Dendritic cell treated with granulocyte-macrophage colony-stimulating factor and Interleukin-4, amounts not matched to agents 40 ng/mL and 50 ng/mL, for 4 days (primary cell): ENCODE results near the gene TMEM47.
A peak's percentile ranks its signal among the peaks of the same experiment; 100 is the strongest.

Source experiments
- H3K27ac Mint-ChIP-seq: one replicate; pipeline ENCODE4 v1.8.0; 2022; ENCODE audit warnings: mild to moderate bottlenecking, mixed read lengths
- H3K27me3 Mint-ChIP-seq: one replicate; pipeline ENCODE4 v1.8.0; 2022; ENCODE audit warnings: mild to moderate bottlenecking, mixed read lengths
- H3K36me3 Mint-ChIP-seq: one replicate; pipeline ENCODE4 v1.8.0; 2022; ENCODE audit warnings: low read depth, mixed read lengths
- H3K4me1 Mint-ChIP-seq: one replicate; pipeline ENCODE4 v1.8.0; 2022; ENCODE audit warnings: low read depth, mixed read lengths
- H3K4me3 Mint-ChIP-seq: one replicate; pipeline ENCODE4 v1.8.0; 2022; ENCODE audit warnings: mild to moderate bottlenecking, moderate library complexity, mixed read lengths
- H3K9me3 Mint-ChIP-seq: one replicate; pipeline ENCODE4 v1.8.0; 2022; ENCODE audit warnings: mixed read lengths
- intact Hi-C: fragments of 100-400 bp; cut with micrococcal nuclease; formaldehyde crosslinking; loops from one replicate; pipeline ENCODE4 v1.15.0; 2022

Gene TMEM47

GRCh38 chrX:34656842-34657725 lies at the start of gene TMEM47:
TMEM47 (minus strand) TSS chrX:34657285; CDS start chrX:34657029, 256 bp downstream.
- intact Hi-C loops: no loop called here
- Mint-ChIP-seq H3K27ac (no peak within 1 kb of the TSS), H3K9me3 (no peaks in the 10 kb centered on the region), H3K4me1 (peaks cover 10% of the 10 kb centered on the region), H3K27me3 (peaks cover 37% of the 10 kb centered on the region), H3K36me3 (no peaks in the 10 kb centered on the region), H3K4me3 (peak within 1 kb of the TSS; percentile 46)

DNA sequence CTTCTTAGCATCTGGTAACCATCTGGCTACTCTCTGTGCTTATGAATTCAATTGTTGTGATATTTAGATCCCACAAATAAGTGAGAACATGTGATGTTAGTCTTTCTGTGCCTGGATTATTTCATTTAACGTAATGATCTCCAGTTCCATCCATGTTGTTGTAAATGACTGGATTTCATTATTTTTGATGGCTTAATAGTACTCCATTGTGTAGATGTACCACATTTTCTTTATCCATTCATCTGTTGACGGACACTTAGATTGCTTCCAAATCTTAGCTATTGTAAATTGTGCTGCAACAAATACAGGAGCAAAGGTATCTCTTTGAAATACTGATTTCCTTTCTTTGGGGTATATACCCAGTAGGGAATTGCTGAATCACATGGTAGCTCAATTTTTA lies 30.0 kb upstream of the TMEM47 start:
- no peak overlapping the region for H3K27ac Mint-ChIP-seq
- no peaks in the 10 kb centered on the region for H3K36me3 Mint-ChIP-seq
- intact Hi-C loops: no loop called here
- H3K4me1 Mint-ChIP-seq: no peaks in the 10 kb centered on the region
- no peaks in the 10 kb centered on the region for H3K27me3 Mint-ChIP-seq
- H3K4me3 Mint-ChIP-seq: no peak overlapping the region
- H3K9me3 Mint-ChIP-seq: no peaks in the 10 kb centered on the region

GRCh38 chrX:34659575-34659974 lies 2.5 kb upstream of the TMEM47 start:
- H3K27me3 Mint-ChIP-seq: peaks cover 32% of the 10 kb centered on the region
- H3K4me3 Mint-ChIP-seq: no peak overlapping the region
- no peak overlapping the region for H3K27ac Mint-ChIP-seq
- intact Hi-C loops: no loop called here
- peaks cover 10% of the 10 kb centered on the region for H3K4me1 Mint-ChIP-seq
- H3K36me3 Mint-ChIP-seq: no peaks in the 10 kb centered on the region
- H3K9me3 Mint-ChIP-seq: no peaks in the 10 kb centered on the region

DNA sequence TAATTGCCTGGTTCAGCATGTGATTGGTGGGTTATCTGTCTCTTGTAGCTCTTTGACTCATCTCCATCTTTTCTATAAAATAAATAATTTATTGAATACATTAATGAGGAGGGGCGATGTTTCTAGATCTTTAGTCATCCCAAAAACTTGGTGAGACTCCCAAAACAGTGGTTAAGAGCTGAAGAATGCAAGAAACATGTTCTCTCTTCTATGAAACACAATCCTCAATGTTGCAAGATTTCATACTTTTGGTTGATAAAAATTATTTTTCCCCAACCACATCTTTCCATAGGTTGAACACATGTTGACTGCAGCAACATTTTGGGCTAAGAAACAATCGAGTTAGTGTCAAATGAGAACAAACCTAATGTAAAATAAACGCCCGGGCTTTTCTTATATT lies 1.2 kb upstream of the TMEM47 start:
- Mint-ChIP-seq H3K36me3 (no peaks in the 10 kb centered on the region), H3K4me3 (no peak overlapping the region), H3K27ac (no peak overlapping the region), H3K4me1 (peaks cover 10% of the 10 kb centered on the region), H3K9me3 (no peaks in the 10 kb centered on the region), H3K27me3 (peaks cover 37% of the 10 kb centered on the region)
- intact Hi-C loops: no loop called here

DNA sequence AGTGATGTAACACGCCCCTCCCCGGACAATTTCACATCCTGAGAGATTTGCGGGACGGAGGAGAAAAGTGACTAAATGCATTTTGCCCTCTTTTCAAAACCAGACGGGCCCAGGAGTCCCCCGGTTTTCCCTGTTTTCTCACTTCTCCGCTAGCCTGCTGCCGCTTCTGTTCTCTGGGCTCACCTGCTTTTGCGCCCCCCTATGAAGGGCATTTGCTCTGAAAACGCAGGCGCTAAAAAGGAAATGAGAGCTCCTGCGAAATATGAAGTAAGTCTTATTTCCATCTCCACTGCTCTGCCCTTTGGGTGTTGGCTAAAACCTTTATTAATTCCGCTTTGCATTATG lies 613 bp upstream of the TMEM47 start:
- intact Hi-C loops: no loop called here
- Mint-ChIP-seq H3K9me3 (no peaks in the 10 kb centered on the region), H3K27me3 (peaks cover 37% of the 10 kb centered on the region), H3K4me3 (peak overlapping the region; percentile 26), H3K27ac (no peak overlapping the region), H3K36me3 (no peaks in the 10 kb centered on the region), H3K4me1 (peaks cover 10% of the 10 kb centered on the region)

DNA sequence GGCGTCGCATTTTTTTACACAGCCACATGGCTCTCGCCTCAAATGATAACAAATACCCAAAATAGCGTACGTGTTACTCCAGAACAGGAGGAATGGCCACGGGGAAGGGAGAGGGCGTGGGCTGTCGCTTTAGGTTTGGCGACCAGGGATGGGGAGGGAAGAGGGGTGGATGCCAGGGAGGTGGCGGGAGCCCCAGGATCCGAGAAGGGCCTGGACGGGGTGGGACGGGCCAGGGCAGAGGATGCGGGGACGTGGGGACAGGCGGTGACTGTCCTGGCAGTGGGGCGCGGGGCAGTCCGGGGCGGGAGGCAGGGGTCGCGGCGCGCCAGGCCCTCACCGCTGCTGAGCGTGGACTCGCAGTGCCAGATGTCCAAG lies 631 bp downstream of the TMEM47 start:
- Mint-ChIP-seq H3K27me3 (peaks cover 37% of the 10 kb centered on the region), H3K4me3 (peak overlapping the region; percentile 46), H3K9me3 (no peaks in the 10 kb centered on the region), H3K36me3 (no peaks in the 10 kb centered on the region), H3K4me1 (peaks cover 10% of the 10 kb centered on the region), H3K27ac (no peak overlapping the region)
- intact Hi-C loops: no loop called here

- peak overlapping the region; percentile 46 for H3K4me3 Mint-ChIP-seq
- no peaks in the 10 kb centered on the region for H3K36me3 Mint-ChIP-seq
- peaks cover 10% of the 10 kb centered on the region for H3K4me1 Mint-ChIP-seq
- H3K9me3 Mint-ChIP-seq: no peaks in the 10 kb centered on the region
- no peak overlapping the region for H3K27ac Mint-ChIP-seq
- H3K27me3 Mint-ChIP-seq: peaks cover 37% of the 10 kb centered on the region
- intact Hi-C loops: no loop called here
Observed at GRCh38 chrX:34655501-34656455, 1.3 kb downstream of the TMEM47 start.

- Mint-ChIP-seq H3K4me1 (peaks cover 10% of the 10 kb centered on the region), H3K36me3 (no peaks in the 10 kb centered on the region), H3K27me3 (peaks cover 37% of the 10 kb centered on the region), H3K4me3 (no peak overlapping the region), H3K27ac (no peak overlapping the region), H3K9me3 (no peaks in the 10 kb centered on the region)
- intact Hi-C loops: no loop called here
Observed at GRCh38 chrX:34654696-34655490, 2.2 kb downstream of the TMEM47 start.

DNA sequence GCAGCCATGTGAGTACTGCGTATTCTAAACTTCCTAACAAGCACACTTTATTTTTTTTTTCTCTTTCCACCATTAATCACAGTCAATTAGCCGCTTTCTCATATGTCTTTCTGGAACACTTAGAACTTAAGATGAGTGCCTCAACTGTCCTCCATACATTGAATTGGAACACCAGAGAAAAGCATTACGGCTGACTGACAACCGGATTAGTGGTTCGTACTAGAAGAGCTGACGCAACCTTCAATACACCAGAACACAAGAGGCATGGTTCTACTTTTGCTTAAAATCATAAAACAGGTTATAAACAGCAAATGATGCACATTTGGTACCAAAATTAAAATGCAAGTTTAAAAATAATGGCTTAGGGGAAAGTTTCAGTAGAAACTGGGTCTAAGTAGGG lies 3.3 kb downstream of the TMEM47 start:
- Mint-ChIP-seq H3K9me3 (no peaks in the 10 kb centered on the region), H3K4me3 (no peak overlapping the region), H3K36me3 (no peaks in the 10 kb centered on the region), H3K4me1 (peaks cover 10% of the 10 kb centered on the region), H3K27me3 (peaks cover 31% of the 10 kb centered on the region), H3K27ac (no peak overlapping the region)
- intact Hi-C loops: no loop called here

GRCh38 chrX:34642849-34643248 lies 14.2 kb downstream of the TMEM47 start:
- no peaks in the 10 kb centered on the region for H3K9me3 Mint-ChIP-seq
- H3K27ac Mint-ChIP-seq: no peak overlapping the region
- no peaks in the 10 kb centered on the region for H3K4me1 Mint-ChIP-seq
- intact Hi-C loops: no loop called here
- no peaks in the 10 kb centered on the region for H3K36me3 Mint-ChIP-seq
- H3K4me3 Mint-ChIP-seq: no peak overlapping the region
- H3K27me3 Mint-ChIP-seq: no peaks in the 10 kb centered on the region

DNA sequence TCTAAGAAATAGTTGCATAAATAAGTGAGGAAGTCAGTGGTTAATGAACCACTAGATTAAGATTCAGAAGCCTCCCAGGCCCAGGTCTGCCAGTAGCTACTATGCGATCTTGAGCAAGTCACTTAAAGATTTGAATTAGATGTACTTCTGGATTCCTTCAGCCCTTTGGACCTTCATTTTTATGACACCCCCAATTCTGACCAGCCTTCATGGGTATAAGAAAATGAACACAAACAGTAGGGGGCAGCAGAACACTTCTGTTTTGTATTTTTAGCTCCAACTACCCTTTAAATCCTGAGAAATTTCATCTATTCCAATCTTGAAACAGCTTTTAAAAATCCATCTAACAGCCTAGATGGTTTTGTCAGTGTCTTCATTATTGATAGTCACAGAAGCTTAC lies 19.0 kb downstream of the TMEM47 start:
- Mint-ChIP-seq H3K9me3 (no peaks in the 10 kb centered on the region), H3K36me3 (no peaks in the 10 kb centered on the region)

DNA sequence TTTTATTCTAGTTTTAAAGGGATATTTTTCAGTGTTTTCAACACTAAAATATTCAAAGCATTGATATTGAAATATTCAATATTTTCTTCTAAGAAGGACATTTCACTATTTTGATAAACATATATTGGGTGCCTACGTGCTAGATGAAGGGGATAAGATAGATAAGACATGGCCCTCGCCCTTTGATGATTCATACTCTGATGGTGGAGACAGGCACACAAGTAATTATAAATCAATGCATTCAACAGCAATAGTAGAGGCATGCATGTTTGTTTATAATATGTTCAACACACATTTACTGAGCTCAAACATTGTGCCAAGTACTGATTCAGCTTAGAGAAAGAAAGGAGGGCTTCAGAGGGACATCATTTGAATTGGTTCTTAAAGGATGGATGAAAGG lies 22.7 kb downstream of the TMEM47 start:
- H3K27me3 Mint-ChIP-seq: no peaks in the 10 kb centered on the region
- intact Hi-C loops: no loop called here

More for the DNA sequence above, 19.0 kb downstream of the TMEM47 start:
- H3K4me3 Mint-ChIP-seq: no peak overlapping the region
- no peaks in the 10 kb centered on the region for H3K27me3 Mint-ChIP-seq
- no peak overlapping the region for H3K27ac Mint-ChIP-seq
- intact Hi-C loops: no loop called here
- no peaks in the 10 kb centered on the region for H3K4me1 Mint-ChIP-seq

GRCh38 chrX:34632384-34632783 lies 24.7 kb downstream of the TMEM47 start:
- no peak overlapping the region for H3K27ac Mint-ChIP-seq
- H3K9me3 Mint-ChIP-seq: no peaks in the 10 kb centered on the region
- no peaks in the 10 kb centered on the region for H3K27me3 Mint-ChIP-seq
- intact Hi-C loops: no loop called here
- no peaks in the 10 kb centered on the region for H3K36me3 Mint-ChIP-seq
- no peaks in the 10 kb centered on the region for H3K4me1 Mint-ChIP-seq
- H3K4me3 Mint-ChIP-seq: no peak overlapping the region

More for the DNA sequence above, 22.7 kb downstream of the TMEM47 start:
- no peaks in the 10 kb centered on the region for H3K4me1 Mint-ChIP-seq
- H3K9me3 Mint-ChIP-seq: no peaks in the 10 kb centered on the region
- H3K36me3 Mint-ChIP-seq: no peaks in the 10 kb centered on the region
- H3K4me3 Mint-ChIP-seq: no peak overlapping the region
- H3K27ac Mint-ChIP-seq: no peak overlapping the region
